NB4 (cell line): ENCODE data around the gene ATG101.

Experiments
- CTCF ChIP-seq: IDR thresholded peaks from one replicate; pipeline ENCODE4 v1.5.1; 2012; ENCODE audit warnings: low read depth, low read length
- POLR2A ChIP-seq: IDR thresholded peaks from 2 replicates; pipeline ENCODE4 v1.6.1; 2011; ENCODE audit warnings: mild to moderate bottlenecking; ENCODE audit not compliant: insufficient read length; ENCODE audit errors: extremely low read depth

GRCh38 chr12:52090291-52090690, 20.5 kb downstream of the ATG101 start:
- TF ChIP-seq POLR2A (no peak), CTCF (no peak)
